Fibroblast of pulmonary artery (primary cell): Measurements from ENCODE around the gene GOLGA7B.

Experiments used
- DNase-seq: peaks from one replicate; pipeline ENCODE4 v3.0.0-alpha.2; 2010; ENCODE audit warnings: low read depth
- H3K4me3 ChIP-seq: replicated peaks from 2 replicates; pipeline ENCODE4 v1.5.1; 2011; ENCODE audit warnings: low read depth, mild to moderate bottlenecking, control low read depth, low read length, moderate library complexity
- CTCF ChIP-seq: IDR thresholded peaks from 2 replicates; pipeline ENCODE4 v1.5.1; 2011; ENCODE audit warnings: mild to moderate bottlenecking, control low read depth, low read length, inconsistent platforms; ENCODE audit errors: missing control alignments

Gene GOLGA7B

GRCh38 chr10:97821308-97822038, 28.2 kb upstream of the GOLGA7B start:
- TF ChIP-seq CTCF = no peak
- no peak for DNase-seq
- H3K4me3 ChIP-seq = no peak overlapping the region

- H3K4me3 ChIP-seq = no peak overlapping the region
- TF ChIP-seq CTCF = no peak
- DNase-seq = no peak
Measured at GRCh38 chr10:97822261-97822687, 27.4 kb upstream of the GOLGA7B start.

DNA sequence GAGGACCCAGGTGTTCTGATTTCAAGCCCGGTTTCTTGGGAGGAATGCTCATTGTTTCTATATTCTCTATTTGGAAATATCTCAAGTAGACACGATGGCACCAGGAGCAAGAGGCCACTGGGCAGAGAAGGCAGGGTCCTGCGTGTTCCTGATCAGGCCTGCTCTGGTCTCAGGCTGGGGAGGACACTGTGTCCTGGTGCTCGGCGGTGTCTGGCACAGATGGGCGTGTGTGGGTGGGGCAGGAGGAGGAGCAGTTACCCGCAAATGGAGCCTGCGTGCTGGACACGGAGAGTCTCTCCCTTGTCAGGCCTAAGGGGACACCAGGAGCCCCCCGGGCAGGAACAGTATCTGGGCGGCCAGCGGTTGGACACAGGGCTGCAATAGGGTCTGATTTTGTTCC, 25.9 kb upstream of the GOLGA7B start:
- H3K4me3 ChIP-seq = no peak overlapping the region
- TF ChIP-seq CTCF = no peak
- DNase-seq = no peak

DNA sequence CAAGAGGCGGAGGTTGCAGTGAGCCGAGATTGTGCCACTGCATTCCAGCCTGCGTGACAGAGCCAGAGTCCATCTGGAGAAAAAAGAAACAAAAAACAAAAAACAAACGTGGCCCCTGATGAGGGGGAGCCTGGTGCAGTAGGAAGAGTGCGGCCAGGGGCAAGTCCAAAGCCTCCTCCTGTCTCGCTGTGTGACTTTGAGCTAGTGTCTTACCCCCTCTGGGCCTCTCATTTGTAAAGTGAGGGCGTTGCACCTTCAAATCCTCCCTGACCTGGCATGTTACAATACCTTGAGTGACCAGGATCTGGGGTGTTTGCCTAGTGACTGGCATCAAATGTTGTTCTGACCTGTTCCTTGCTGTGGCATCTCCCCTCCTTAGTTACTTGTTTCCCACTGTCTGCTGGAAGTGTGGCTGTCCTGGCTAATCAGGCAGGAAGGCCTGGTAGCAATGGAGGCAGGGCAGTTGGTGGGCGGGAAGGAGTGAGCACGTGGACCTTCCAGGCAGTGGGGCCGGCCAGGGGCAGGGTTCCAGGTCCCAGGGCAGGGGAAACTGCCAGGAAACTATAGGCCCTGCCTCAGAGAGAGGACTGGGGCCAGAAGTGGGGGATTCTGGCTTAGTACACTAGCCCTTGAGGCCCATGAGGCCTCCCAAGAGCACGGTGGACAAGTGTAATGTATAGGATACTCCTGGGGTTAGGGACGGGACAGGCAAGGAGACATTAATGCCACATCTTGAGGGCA, 24.5 kb upstream of the GOLGA7B start:
- DNase-seq = no peak
- no peak for TF ChIP-seq CTCF
- no peak overlapping the region for H3K4me3 ChIP-seq

- no peak for TF ChIP-seq CTCF
- H3K4me3 ChIP-seq = no peak overlapping the region
- DNase-seq = no peak
Measured at GRCh38 chr10:97826892-97827291, 22.8 kb upstream of the GOLGA7B start.

- DNase-seq = no peak
- TF ChIP-seq CTCF = no peak
- no peak overlapping the region for H3K4me3 ChIP-seq
Measured at GRCh38 chr10:97827702-97828291, 21.8 kb upstream of the GOLGA7B start.

DNA sequence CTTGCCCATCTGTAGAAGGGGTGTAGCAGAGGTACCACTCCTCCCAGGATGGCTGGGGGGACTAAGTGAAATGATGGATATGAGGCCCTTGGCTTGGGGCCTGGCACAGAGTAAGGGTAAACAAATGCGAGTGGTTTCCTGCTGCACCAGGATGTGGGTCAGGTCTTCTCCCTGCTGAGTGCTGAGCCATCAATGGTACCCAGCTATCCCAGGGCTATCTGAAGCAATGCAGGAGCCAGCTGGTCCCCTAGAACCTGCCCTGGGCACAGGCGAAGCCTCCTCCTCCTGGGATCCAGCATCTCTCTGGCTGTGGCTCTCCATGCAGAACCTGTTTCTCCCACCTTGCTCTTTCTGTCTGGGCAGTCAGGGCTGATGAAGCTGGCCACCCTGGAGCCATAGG, 20.9 kb upstream of the GOLGA7B start:
- TF ChIP-seq CTCF = no peak
- H3K4me3 ChIP-seq = no peak overlapping the region
- DNase-seq = no peak
